Natural killer cell (primary cell): ENCODE measurements around the gene TANC1. TPM values are rescaled to one million over a fixed set of nuclear protein-coding genes. Genes with fewer than 3 reads are reported as not detected.

ENCODE experiments used
- ATAC-seq, 3 donors: fragments of 150-1000 bp in 2 of 3; fragments of 200-7000 bp in 1 of 3; cut with Tn5 transposase; 1 replicate in 1 of 3; 2 replicates in 2 of 3; pipeline ENCODE4 v1.10.0; 2021; ENCODE audit warnings: mild to moderate bottlenecking in 2 of 3, moderate library complexity in 2 of 3
- DNase-seq, 2 donors: peaks; one replicate each; pipeline versions ENCODE4 v3.0.0 to v3.0.0-alpha.2; 2013 to 2021; ENCODE audit warnings: mixed read lengths in 1 of 2
- H3K27ac ChIP-seq: one replicate; pipeline ENCODE4 v1.5.1; 2013; ENCODE audit warnings: mild to moderate bottlenecking, low read length
- H3K27me3 ChIP-seq: one replicate; pipeline ENCODE4 v1.6.1; 2013; ENCODE audit warnings: low read length; ENCODE audit not compliant: control insufficient read depth, insufficient read depth
- H3K36me3 ChIP-seq: one replicate; pipeline ENCODE4 v1.6.1; 2013; ENCODE audit warnings: low read length; ENCODE audit not compliant: control insufficient read depth, insufficient read depth
- H3K4me1 ChIP-seq: one replicate; pipeline ENCODE4 v1.6.1; 2013; ENCODE audit warnings: low read length; ENCODE audit not compliant: control insufficient read depth, insufficient read depth
- H3K4me3 ChIP-seq: one replicate; pipeline ENCODE4 v1.5.1; 2013; ENCODE audit warnings: low read length
- H3K9me3 ChIP-seq: one replicate; pipeline ENCODE4 v1.6.1; 2013; ENCODE audit warnings: low read length; ENCODE audit not compliant: control insufficient read depth, insufficient read depth
- H3K27ac Mint-ChIP-seq, 2 donors: one replicate each; pipeline ENCODE4 v1.8.0; 2022; ENCODE audit warnings: mild to moderate bottlenecking in 2 of 2, mixed read lengths in 2 of 2, moderate library complexity in 1 of 2
- H3K27me3 Mint-ChIP-seq, 2 donors: one replicate each; pipeline ENCODE4 v1.8.0; 2022; ENCODE audit warnings: low read depth in 2 of 2, mixed read lengths in 2 of 2
- H3K36me3 Mint-ChIP-seq: one replicate; pipeline ENCODE4 v1.8.0; 2022; ENCODE audit warnings: mixed read lengths
- H3K4me1 Mint-ChIP-seq, 2 donors: one replicate each; pipeline ENCODE4 v1.8.0; 2022; ENCODE audit warnings: mixed read lengths in 2 of 2
- H3K4me3 Mint-ChIP-seq: one replicate; pipeline ENCODE4 v1.8.0; 2022; ENCODE audit warnings: mild to moderate bottlenecking, moderate library complexity, mixed read lengths
- H3K9me3 Mint-ChIP-seq, 2 donors: one replicate each; pipeline ENCODE4 v1.8.0; 2022; ENCODE audit warnings: mixed read lengths in 2 of 2
- WGBS: methylation state at CpG from one replicate; pipeline ENCODE4 v1.1.7; 2013; ENCODE audit warnings: missing lambda C conversion rate; ENCODE audit not compliant: insufficient coverage; 5-methylcytosine and 5-hydroxymethylcytosine counted together
- intact Hi-C: fragments of 100-400 bp; cut with micrococcal nuclease; formaldehyde crosslinking; loops from one replicate; pipeline ENCODE4 v1.14.2; 2022
- total RNA-seq, 4 donors: library from RNA; stranded (reverse); fragments of 120-200 nt in 1 of 4; gene quantifications; one replicate each; pipeline versions ENCODE4 v1.2.3 to v1.2.4, GENCODE V29; 2013 to 2022
- TF ChIP-seq, protein P1 (sequence below): fragments of 200-600 bp; IDR thresholded peaks from one replicate; pipeline ENCODE4 v1.8.0; 2022; ENCODE audit warnings: antibody characterized with exemption

The TANC1 gene
- total RNA-seq, 3 donors from 2014 or later (not counting 1 experiment from before 2014, with no cell fraction given): 0.82 to 4.2 (median 1.1) TPM

DNA sequence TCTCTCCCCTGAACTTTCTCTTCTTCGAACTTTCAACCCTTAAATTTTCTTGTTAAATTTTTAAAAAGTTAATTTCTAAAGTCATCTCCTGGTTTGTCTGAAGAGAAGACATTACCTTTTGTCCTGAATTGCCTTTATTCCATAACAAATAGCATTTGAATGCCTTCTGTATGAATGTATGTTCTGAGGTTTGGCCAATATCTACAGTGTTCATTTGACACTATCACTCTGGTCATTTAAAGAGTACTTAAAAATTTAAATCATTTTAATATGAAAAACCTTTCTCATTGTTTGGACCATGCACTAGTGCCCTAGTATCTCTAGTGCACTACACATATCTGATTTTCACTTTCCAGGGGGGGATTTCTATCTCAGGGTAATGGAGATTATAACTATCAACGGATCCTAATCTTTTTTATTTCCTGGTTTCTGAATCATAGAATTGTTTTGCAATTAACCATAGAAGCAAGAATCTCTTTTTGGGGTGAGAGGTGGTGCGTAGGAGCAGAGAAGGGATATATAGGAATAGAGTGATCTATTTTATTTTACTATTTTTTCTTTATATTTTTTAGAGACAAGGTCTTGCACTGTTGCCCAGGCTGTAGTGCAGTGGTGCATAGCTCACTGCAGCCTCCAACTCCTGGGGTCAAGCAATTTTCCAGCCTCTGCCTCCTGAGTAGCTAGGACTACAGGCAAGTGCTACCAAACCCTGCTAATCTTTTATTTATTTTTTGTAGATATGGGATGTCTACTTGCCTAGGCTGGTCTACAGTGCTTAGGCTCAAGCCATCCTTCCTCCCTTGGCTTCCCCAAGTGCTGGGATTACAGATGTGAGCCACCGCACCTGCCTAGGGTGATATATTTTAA lies 25.5 kb downstream of the TANC1 start:
- Mint-ChIP-seq H3K27ac (no peak overlapping the region), H3K9me3 (no peaks in the 10 kb centered on the region), H3K27me3 (peaks cover 6% of the 10 kb centered on the region in 2 donors), H3K36me3 (no peaks in the 10 kb centered on the region), H3K4me3 (no peak overlapping the region), H3K4me1 (no peaks in the 10 kb centered on the region)
- Histone ChIP-seq H3K4me1 (no peaks in the 10 kb centered on the region), H3K4me3 (no peak overlapping the region), H3K9me3 (no peaks in the 10 kb centered on the region), H3K27me3 (no peaks in the 10 kb centered on the region), H3K27ac (no peak overlapping the region), H3K36me3 (no peaks in the 10 kb centered on the region)
- intact Hi-C loops: no loop called here
- ATAC-seq (no peak), DNase-seq (no peak)
- TF ChIP-seq, protein P1, sequence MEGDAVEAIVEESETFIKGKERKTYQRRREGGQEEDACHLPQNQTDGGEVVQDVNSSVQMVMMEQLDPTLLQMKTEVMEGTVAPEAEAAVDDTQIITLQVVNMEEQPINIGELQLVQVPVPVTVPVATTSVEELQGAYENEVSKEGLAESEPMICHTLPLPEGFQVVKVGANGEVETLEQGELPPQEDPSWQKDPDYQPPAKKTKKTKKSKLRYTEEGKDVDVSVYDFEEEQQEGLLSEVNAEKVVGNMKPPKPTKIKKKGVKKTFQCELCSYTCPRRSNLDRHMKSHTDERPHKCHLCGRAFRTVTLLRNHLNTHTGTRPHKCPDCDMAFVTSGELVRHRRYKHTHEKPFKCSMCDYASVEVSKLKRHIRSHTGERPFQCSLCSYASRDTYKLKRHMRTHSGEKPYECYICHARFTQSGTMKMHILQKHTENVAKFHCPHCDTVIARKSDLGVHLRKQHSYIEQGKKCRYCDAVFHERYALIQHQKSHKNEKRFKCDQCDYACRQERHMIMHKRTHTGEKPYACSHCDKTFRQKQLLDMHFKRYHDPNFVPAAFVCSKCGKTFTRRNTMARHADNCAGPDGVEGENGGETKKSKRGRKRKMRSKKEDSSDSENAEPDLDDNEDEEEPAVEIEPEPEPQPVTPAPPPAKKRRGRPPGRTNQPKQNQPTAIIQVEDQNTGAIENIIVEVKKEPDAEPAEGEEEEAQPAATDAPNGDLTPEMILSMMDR: no peak
- WGBS: 93% methylated on average over 2 of the region's 4 CpGs

DNA sequence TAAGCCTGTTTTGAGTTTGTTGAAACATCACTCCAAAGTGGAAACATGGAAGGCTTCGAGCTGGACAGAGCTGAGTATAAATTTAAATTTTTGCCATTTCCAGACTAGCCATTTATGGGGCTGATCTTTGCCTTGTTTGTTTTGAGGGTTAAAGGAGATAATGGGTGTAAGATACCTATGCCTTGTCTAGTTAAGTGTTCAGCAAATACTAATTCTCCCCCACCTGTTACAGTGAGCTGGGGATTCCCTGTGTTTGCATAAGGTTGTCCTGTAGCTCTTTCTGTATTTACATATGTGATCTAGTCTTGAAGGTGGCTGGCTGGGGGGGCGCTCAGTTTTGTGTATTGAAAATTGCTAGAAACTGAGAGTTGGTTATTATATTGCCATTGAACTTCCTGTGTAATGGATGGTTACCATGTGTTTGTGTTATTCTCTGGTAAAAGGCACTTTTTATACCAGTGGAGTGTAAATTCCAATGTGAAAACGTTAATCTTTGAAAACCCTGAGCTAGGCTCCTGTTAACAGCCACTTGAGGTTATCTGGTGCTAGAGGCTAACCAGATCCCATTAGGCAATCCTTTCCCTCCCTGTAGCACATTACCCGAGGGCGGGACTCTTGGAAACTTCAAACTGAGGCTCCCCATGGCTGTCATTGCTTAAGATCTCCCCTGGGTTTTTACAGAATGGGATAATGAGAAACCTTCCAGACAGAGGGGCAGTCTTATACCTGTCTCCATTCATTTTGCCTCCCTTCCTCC lies 26.7 kb downstream of the TANC1 start:
- Mint-ChIP-seq H3K27me3 (peaks cover 5 to 6% of the 10 kb centered on the region in 2 donors), H3K36me3 (no peaks in the 10 kb centered on the region), H3K4me3 (no peak overlapping the region), H3K27ac (no peak overlapping the region), H3K9me3 (no peaks in the 10 kb centered on the region), H3K4me1 (no peaks in the 10 kb centered on the region)
- Histone ChIP-seq H3K9me3 (no peaks in the 10 kb centered on the region), H3K27ac (no peak overlapping the region), H3K27me3 (no peaks in the 10 kb centered on the region), H3K36me3 (no peaks in the 10 kb centered on the region), H3K4me3 (no peak overlapping the region), H3K4me1 (no peaks in the 10 kb centered on the region)
- intact Hi-C loops: no loop called here
- WGBS: 67% methylated on average over 3 of the region's 5 CpGs
- DNase-seq: no peak
- ATAC-seq: no peak
- TF ChIP-seq, protein P1: no peak

DNA sequence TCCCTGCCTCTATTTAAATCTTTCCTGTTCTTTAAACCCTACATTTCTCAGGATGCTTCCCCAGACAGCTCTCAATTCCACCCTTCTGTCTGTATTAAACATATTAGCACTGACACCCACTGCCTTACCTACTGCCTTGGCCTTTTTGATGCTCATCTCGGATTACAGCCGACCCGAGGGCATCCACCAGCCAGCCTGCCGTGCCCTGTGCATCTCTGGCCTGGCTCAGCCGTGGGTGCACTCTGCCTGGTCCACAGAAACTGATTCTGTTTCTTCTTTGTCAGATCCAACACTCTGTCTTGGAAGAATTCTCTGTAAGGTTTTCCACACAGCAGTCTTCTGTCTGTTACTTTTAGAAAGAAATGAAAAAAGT lies 27.2 kb downstream of the TANC1 start:
- Mint-ChIP-seq H3K36me3 (no peaks in the 10 kb centered on the region), H3K27ac (no peak overlapping the region), H3K4me3 (no peak overlapping the region), H3K27me3 (peaks cover 0 to 2% of the 10 kb centered on the region in 2 donors), H3K4me1 (no peaks in the 10 kb centered on the region), H3K9me3 (no peaks in the 10 kb centered on the region)
- H3K27me3 ChIP-seq: no peaks in the 10 kb centered on the region
- intact Hi-C loops: no loop called here
- H3K27ac ChIP-seq: no peak overlapping the region
- H3K4me3 ChIP-seq: no peak overlapping the region
- TF ChIP-seq, protein P1: no peak
- ATAC-seq (no peak), DNase-seq (no peak)
- no peaks in the 10 kb centered on the region for H3K4me1 ChIP-seq
- H3K9me3 ChIP-seq: no peaks in the 10 kb centered on the region
- H3K36me3 ChIP-seq: no peaks in the 10 kb centered on the region
- WGBS: 84% methylated on average over 5 of the region's 5 CpGs
